PC-3 (cell line): Measurements from ENCODE around the gene ADGRD1.

Experiments
- EZH2 ChIP-seq: fragments of 300-600 bp; sonication (generic); IDR thresholded peaks from one replicate; pipeline ENCODE4 v1.6.1; 2017; ENCODE audit warnings: antibody characterized with exemption, mild to moderate bottlenecking, low read length; ENCODE audit not compliant: unreplicated experiment
- TF ChIP-seq, protein P1 (sequence below): fragments of 300-600 bp; sonication (generic); conservative IDR thresholded peaks from 2 replicates; pipeline ENCODE4 v1.5.1; 2017; ENCODE audit warnings: antibody characterized with exemption, low read depth, mild to moderate bottlenecking, low read length

GRCh38 chr12:131119936-131120335, 166.2 kb downstream of the ADGRD1 start:
- TF ChIP-seq, protein P1, sequence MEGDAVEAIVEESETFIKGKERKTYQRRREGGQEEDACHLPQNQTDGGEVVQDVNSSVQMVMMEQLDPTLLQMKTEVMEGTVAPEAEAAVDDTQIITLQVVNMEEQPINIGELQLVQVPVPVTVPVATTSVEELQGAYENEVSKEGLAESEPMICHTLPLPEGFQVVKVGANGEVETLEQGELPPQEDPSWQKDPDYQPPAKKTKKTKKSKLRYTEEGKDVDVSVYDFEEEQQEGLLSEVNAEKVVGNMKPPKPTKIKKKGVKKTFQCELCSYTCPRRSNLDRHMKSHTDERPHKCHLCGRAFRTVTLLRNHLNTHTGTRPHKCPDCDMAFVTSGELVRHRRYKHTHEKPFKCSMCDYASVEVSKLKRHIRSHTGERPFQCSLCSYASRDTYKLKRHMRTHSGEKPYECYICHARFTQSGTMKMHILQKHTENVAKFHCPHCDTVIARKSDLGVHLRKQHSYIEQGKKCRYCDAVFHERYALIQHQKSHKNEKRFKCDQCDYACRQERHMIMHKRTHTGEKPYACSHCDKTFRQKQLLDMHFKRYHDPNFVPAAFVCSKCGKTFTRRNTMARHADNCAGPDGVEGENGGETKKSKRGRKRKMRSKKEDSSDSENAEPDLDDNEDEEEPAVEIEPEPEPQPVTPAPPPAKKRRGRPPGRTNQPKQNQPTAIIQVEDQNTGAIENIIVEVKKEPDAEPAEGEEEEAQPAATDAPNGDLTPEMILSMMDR, result no peak
- no peak for TF ChIP-seq EZH2
